GM21528 (cell line): ENCODE data around the gene CTNNA2.

ENCODE experiments used
- ATAC-seq: cut with Tn5 transposase; IDR thresholded peaks from one replicate; pipeline ENCODE4 v1.9.1; 2021; ENCODE audit warnings: mild to moderate bottlenecking, moderate library complexity; ENCODE audit not compliant: unreplicated experiment, low FRiP score

CTNNA2 gene

DNA sequence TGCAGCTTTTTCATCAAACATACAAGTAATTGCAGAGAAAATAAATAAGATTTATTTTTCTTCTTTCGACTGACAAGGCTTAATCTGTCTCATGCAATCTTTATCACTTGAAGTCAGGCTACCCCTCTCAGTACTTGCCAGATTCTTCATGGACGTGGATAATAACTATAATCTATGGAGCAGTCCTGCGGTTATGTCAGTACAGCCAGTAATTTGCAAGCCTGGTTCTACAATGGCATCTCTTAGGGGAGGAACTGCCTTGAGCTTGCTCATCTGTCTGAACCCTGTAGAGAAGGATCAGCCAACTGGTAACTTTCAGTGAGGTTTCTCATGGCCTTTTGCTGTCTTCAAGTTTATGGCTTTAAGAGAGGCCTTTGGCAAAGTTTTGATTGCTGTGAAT lies 827.2 kb downstream of the CTNNA2 start:
- no peak for ATAC-seq

DNA sequence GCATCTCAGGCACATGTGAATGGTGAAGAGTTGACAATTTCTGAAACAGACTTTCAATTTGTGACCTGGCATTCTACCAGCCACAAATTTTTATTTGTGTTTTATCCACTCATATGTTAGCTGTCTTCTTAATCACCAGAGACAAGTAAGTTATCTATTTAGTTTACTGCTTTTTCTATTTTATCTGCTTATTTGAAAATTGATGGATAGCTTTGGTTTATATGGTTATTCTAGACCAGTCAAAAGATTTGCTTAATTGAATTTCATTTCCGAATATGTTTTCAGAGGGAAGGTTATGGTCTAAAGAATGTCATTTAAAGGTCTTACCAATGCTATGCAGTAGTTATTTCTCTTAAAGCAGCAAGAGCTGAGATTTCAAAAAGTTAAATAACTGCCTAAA lies 835.2 kb downstream of the CTNNA2 start:
- ATAC-seq: no peak

DNA sequence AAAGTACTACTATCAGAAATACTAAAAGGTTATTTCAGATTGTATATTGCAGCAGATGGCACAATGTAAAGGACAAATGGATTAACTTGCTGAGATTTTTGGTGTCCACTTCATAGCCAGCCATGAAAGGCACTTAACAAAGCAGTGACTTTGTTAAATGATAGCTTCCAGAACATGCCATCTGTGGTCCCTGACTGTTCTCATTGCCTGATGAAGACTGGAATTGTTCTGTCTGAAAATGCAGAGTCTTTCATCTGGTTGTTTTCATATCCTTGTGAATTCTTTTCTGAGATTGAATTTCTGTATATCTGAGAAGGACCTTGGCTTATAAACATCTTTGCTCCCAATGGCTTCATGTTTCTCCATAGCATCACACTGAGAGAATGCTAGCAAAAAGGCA lies 836.1 kb downstream of the CTNNA2 start:
- no peak for ATAC-seq

DNA sequence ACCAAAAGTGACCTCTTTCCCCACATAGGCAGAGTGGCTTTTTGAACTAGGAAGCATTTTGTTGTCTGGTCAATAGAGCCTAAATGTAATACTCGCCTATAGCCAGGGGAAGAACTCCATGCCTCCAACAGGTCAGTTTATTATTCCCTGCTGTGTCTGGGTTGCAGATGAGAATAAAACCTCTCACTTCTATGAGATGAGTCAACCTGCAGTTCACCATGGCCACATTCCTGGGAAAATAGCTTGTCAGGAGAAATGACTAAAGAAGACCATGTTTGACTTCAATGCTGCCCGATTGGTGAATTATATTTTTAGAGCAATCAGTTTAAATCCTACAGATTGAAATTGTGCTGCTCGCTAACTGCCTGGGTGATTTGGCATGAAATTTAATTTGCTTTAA lies 838.4 kb downstream of the CTNNA2 start:
- no peak for ATAC-seq

DNA sequence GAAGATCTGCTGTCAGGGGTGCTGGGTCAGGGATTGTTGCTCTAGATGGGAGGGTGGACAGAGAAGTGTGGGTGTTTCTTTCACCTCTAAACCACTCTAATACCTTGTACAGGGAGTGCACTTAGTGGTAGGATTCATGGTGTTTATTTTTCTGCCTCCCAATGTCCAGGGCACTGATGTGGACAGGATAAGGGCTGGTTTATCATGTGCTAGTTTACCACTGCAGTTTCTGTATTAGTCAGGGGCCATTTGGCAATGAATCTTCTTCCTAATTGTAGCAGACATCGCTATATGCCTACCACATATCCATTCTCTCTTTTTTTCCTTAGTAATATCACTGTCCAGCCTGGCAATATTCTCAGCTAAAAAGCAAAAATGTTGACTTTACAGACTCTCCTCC lies 842.0 kb downstream of the CTNNA2 start:
- ATAC-seq: no peak

DNA sequence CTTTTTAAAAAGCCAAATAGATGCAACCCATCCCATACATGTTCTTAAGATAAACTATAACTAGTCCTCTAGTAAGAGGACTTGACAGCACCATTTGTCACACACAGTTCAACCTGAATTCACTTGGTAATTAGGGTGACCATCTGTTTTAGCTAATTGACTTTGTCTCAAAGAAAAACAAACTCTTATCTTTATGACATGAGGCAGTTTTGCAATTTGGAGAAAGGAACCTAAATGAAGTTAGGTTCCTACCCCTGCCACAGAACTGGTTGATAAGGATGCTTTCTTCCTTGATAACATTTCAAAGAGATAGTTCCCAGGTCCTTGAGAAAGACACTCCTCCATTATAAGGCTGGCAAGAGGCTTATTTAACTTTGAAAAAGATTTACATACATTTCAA lies 849.1 kb downstream of the CTNNA2 start:
- ATAC-seq: no peak

DNA sequence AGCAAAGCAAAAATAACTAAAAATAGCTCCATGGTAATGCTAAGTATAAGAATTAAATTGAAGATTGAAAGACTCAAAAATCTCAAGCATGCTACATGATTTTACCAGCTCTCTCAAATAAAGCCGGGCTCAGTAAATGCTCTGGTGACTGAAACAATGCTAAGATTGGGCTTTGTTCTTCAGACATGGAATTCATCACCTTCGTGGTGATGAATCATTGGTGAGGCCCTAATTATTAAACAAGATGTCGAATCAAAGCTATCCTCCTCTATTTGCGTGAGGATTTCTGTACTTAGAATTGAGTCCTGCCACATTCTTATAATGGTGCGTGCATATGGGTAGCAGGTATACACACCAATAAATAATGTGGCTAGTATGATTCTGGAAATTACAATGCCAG lies 850.5 kb downstream of the CTNNA2 start:
- ATAC-seq: no peak

DNA sequence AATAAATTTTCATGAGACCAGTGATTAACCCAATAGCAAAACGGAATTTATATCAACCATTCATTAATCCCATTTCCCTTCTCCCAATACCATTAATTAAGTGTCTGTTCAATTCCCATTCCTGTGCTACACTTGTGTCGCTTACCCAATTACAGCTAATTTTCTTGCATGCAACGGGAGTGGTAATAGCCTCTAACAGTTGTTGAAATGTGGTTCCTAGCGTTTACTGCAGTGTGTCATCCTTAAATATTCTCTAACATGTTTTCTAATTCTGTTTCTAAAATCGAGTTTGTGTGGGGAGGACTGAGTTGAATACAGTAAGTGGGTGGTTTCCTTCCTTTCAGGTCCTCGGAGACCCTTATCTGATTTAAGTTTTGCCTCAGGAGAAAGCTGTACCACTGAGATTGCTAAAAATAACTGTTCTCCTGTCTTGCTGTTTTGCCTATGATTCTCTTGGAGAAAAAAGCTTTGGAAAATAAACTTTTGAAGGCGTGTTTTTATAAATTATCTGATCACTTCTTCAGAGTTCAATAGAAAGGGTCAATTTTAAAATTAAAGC lies 851.0 kb downstream of the CTNNA2 start:
- ATAC-seq: no peak

DNA sequence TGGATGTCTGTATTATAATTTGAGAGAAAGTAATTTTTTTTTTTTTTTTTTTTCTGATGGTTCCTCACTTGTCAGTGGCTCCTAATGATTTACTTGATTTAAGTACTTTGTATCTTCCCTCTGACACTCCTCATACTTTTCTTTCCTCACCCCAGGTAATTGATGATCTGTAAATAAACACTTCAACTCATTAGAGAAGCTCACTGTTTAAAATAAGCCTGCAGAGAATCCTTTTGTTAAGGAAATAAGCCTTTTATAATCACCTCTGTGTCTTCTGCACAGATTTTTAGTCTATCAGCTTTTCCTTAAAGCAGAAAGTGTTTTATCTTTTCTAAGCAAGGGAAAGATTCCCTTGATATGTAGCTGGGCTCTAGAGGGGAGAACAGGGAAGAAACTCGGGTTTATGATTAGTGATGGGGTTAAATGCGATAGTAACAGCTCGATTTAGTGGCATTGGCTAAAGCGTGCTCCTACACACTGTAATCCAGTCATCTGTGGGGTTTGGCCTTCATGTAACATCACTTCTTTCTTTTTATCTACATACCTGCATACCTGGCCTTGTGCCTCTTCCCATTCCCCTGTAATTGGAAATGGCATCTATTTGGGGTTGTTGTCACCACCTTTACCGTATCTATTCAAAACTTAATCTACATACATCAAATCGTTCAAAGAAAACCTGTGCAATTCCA lies 851.8 kb downstream of the CTNNA2 start:
- ATAC-seq: no peak

DNA sequence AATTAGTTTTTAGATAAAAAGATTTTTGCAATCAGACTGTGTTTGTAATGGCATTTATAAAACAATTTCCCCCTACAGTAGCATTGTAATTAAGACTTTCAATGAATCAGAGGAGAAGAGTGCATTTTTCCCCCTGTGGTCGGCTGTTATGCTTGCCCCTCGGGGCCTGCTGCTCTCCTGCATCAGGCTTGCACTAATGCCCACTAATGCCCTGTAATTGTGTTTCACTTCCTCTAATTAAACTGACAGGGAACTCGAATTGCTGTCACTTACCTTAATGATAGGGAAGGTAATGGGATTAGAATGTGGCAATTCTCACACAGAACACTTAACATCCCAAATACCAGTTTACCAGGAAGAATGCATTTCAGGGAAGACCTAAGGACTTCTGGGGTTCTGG lies 852.9 kb downstream of the CTNNA2 start:
- ATAC-seq: no peak

DNA sequence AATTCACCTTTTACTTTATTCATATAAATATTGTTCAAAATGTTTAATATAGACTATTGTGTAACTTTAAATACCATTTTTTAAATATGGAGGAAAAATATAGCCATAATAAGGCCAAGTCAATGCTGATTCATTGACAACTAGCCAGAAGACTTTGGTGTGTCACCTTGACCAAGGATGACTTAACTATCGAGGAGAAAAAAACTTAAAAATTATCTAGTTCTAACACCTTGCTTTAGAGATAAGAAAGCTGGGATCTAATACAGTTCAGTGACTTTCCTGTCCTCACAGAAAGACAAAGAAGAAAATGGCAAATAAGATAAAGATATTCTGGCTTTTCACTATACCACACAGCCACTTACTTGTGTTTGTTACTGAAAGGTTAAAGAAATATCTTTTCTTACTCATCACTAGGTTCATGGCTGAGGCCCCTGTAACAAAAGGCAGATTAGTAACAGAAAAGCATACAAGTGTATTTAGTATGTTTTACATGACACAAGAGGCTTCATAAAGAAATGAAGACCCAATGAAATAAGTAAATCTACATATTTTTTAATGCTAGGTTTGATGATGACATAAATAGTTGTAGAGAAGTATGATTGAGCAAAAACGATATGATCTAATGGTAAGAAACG lies 857.6 kb downstream of the CTNNA2 start:
- no peak for ATAC-seq

DNA sequence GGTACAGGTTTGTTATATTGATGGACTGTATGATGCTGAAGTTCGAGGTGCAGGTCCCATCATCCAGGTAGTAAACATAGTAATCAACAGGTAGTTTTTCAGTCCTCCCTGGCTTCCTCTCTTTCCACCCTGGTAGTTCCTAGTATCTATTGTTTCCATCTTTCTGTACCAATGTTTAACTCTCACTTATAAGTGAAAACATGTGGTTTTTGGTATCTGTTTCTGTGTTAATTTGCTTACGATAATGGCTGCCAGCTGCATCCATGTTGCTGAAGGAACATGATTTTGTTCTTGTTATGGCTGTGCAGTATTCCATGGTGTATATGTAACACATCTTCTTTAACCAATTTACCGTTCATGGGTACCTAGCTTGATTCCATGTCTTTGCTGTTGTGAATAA lies 861.3 kb downstream of the CTNNA2 start:
- ATAC-seq: no peak

DNA sequence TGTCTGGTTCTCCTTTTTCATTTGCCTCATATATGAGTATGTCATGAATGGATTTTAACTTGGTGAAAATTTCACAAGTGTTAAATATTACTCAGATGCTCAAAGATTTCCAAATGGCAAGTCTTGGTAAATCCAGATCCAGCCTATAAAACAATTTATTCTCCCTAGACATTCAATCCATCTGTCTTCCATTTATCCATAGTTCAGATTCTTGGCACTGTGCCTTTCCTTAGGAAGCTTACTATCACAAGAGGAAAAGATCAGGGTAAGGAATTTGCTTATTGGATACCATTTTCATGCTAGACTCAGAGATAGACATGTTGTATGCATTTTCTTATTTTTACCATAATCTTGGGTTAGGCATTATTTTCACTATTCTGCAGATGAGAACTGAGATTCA lies 864.2 kb downstream of the CTNNA2 start:
- ATAC-seq: no peak

DNA sequence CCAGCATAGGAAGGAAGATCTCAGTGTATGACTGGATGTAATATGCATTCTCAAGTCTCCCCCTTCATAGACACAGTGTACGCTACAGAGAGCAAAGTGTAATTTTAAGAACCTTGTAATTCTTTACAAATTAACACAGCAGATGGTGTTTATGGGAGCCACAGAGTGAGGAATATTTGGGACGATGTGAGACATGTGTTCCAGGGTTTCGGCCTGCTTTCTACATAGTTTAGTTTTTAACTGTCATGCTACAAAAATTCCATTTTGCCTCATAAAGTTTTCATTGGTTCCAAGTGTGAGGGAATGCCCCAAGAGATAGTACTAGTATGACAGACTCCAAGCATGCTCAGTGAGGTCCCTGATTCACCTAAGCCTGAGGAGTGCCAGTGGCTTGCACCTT lies 867.9 kb downstream of the CTNNA2 start:
- no peak for ATAC-seq

DNA sequence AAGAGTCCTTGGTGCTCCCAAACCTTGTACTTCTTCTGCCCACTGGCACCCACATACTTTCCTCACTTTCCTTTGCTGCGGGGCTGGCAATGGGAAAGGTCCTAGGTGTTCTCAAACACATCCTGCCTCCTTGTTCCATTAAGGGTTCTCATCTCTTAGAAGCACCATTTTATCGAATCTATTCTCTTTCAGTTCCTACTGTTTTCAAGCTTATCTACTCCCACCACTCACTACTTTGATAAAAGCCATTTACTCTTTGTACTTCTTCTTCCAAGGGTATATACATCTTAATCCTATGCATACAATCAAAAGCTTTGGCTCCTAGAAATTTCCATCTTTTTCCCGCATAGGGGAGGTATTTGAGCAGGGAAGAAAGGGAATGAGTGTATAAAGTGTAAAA lies 868.8 kb downstream of the CTNNA2 start:
- ATAC-seq: no peak

DNA sequence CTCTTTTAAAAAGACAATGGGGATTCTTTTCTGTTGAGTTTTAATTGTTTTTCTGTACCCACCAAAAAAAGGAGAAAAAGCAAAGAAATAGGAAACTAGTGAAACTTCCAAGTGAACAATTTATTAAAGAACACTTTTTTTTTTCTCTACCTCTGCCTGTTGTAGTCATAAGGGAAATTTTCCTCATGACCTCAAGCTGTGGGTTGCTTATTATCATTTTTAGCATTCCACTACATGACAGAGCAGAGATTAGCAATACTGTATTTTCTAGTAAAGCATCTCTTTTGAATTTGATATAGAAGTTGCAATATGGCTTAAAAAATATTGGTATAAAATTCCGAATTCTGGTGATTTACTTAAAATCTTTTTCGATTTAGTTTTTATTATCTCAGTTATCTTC lies 879.6 kb downstream of the CTNNA2 start:
- ATAC-seq: no peak

DNA sequence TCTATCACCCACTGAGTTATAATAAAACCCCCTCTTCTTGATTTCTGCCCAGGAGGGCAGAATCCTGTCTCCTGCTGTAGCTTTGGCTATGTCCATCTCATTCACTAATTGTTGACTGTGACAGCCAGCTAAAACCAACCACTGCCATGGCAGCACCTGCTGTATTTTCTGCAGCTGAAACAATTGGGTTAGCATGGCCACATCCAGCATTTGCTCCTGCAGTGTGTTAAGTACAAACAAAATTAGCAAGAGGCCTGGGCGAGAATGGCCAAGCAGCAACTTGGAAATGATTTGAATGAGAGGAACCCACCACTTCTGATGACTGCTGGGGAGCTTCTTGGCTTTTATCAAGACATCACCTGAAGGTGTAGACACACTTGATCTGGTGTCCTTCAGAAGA lies 881.1 kb downstream of the CTNNA2 start:
- no peak for ATAC-seq

DNA sequence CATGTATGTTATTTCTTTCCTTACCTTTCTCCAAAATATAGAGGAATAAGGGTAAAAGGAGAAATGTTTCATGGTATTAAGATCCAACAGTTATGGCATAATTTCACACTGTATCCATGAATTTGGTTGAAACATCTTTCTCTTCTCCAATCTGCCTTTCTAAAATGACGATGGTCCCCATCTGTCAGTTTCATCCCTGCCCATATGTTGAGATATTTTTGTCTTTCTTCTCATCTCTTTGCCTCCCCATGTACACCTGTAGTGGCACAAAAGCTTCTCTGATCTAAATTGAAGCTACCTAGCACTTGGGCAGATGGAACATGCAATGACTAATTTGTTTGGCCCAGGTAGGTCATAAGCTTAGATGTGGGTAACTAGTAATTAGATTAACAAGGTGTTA lies 882.4 kb downstream of the CTNNA2 start:
- ATAC-seq: no peak

DNA sequence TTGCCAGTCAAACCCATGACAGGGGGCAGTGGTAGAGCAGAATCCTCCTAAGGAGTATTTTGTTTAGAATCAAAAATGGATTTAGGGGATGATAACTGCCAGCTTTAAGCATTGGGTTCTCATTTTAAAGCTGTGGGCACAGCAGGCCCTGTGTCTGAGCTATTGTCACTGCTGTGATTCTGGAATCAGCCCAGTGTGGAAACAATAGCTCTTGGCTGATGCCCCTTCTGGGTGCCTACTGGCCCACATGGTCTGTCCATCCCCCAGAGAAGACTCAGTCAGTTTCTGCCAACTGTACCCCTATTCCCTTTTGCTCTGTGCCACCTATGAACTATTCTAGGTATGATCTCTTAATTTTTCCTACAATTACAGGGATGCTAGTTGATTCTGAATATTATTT lies 883.4 kb downstream of the CTNNA2 start:
- ATAC-seq: no peak

DNA sequence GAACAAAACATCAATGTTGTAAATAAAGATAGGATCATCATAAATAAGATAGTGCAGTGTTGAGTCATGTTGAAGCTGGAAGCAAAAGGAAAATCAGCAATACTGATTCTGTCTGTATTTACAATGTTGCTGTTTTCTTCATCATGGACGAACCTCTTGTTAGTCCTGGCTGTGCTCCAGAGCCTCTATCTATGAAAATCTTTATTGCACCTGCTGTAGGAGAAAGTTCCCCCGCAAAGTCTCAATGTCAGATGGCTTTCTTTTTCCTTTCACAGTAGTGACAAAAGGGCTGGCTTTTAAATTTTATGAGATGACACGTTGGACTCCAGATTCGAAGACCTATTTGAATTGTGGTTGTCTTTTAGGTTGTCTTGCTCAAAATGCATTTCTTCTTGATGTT lies 890.2 kb downstream of the CTNNA2 start:
- ATAC-seq: no peak

DNA sequence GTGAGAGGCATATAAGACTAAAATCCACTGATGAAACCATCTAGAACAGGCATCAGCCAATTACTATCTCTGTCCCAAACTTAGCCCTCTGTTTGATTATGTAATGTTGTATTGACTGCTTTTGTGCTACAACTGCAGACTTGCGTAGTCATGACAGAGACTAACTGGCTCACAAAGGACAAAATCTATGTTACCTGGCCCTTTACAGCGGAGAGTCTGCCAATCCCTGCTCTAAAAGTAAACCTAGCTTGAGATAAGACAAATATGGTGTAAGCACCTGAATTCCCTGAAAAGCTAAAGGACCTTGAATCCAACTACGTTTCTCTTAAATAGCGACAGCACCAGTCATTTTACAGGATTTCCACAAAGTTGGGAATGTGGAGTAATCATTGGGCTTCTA lies 894.5 kb downstream of the CTNNA2 start:
- ATAC-seq: no peak

DNA sequence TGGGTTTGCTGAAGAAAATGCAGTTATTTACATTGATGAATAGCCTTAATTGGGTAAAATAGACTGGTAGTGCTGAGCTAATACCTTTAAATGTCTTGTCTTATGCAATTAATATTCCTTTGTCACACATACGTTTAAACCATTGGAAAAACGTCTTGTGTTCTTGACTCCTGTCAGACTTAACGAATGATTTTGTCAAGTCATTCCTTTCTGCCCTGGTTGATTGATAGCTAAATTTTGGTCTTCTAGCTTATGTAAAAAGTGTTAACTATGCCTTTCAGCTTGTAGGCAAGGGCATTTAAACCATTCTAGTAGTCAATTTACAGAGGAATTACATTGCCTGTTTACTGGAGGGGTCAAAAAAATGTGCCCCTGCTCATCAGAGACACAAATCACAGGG lies 897.5 kb downstream of the CTNNA2 start:
- no peak for ATAC-seq
